ENCODE measurements around the gene ZFYVE28.

GRCh38 chr4:2255501-2256155 is 162.8 kb downstream of the ZFYVE28 start:
- TF ChIP-seq CTCF (IDR thresholded peaks at IDR 0.05): no peak
- no peak for TF ChIP-seq EZH2 (IDR thresholded peaks at IDR 0.05)
- TF ChIP-seq EZH2phosphoT487 (IDR thresholded peaks at IDR 0.05): no peak
